HG03432 (cell line): ENCODE results near the gene SAMSN1.
A peak's percentile ranks its signal among the peaks of the same experiment; 100 is the strongest.

ENCODE experiments used
- ATAC-seq: cut with Tn5 transposase; IDR thresholded peaks from one replicate; pipeline ENCODE4 v1.9.1; 2021; ENCODE audit warnings: mild to moderate bottlenecking, moderate library complexity; ENCODE audit not compliant: unreplicated experiment

Gene SAMSN1

GRCh38 chr21:14487490-14488432 is 58.4 kb downstream of the SAMSN1 start:
- peak; percentile 46 for ATAC-seq

- no peak for ATAC-seq
These were observed 59.2 kb downstream of the SAMSN1 start for GRCh38 chr21:14486869-14487268.

- no peak for ATAC-seq
These were observed 61.7 kb downstream of the SAMSN1 start for GRCh38 chr21:14484188-14485009.

- ATAC-seq, result no peak
These were observed 62.8 kb downstream of the SAMSN1 start for GRCh38 chr21:14483296-14483695.

GRCh38 chr21:14482165-14482564 is 64.0 kb downstream of the SAMSN1 start:
- no peak for ATAC-seq

GRCh38 chr21:14480411-14481031 is 65.6 kb downstream of the SAMSN1 start:
- ATAC-seq, result no peak

- ATAC-seq, result no peak
These were observed 66.8 kb downstream of the SAMSN1 start for GRCh38 chr21:14479241-14479786.

- no peak for ATAC-seq
These were observed 68.3 kb downstream of the SAMSN1 start for GRCh38 chr21:14477841-14478240.

- no peak for ATAC-seq
These were observed 69.0 kb downstream of the SAMSN1 start for GRCh38 chr21:14477133-14477532.

GRCh38 chr21:14474995-14475394 is 71.1 kb downstream of the SAMSN1 start:
- no peak for ATAC-seq

- ATAC-seq, result no peak
These were observed 76.5 kb downstream of the SAMSN1 start for GRCh38 chr21:14469641-14470040.

- ATAC-seq, result no peak
These were observed 79.4 kb downstream of the SAMSN1 start for GRCh38 chr21:14466715-14467114.

- ATAC-seq, result no peak
These were observed 88.4 kb downstream of the SAMSN1 start for GRCh38 chr21:14457762-14458161.

- no peak for ATAC-seq
These were observed 89.2 kb downstream of the SAMSN1 start for GRCh38 chr21:14456911-14457310.

- ATAC-seq, result peak; percentile 82
These were observed 91.8 kb downstream of the SAMSN1 start for GRCh38 chr21:14454016-14455009.

GRCh38 chr21:14453339-14454015 is 92.6 kb downstream of the SAMSN1 start:
- ATAC-seq, result peak; percentile 89

- no peak for ATAC-seq
These were observed 93.3 kb downstream of the SAMSN1 start for GRCh38 chr21:14452727-14453241.

- no peak for ATAC-seq
These were observed 93.9 kb downstream of the SAMSN1 start for GRCh38 chr21:14452031-14452726.
